ENCODE measurements around the gene RHBDF1. TPM values are rescaled to one million over a fixed set of nuclear protein-coding genes. Genes with fewer than 3 reads are reported as not detected.

RHBDF1 gene
- total RNA-seq, 1 donor from 2014 or later: 5.8 TPM

GRCh38 chr16:96935-97381 is 24.5 kb upstream of the RHBDF1 start:
- peak; percentile 84 for DNase-seq (ENCODE audit: low spot score)
- peak; percentile 88 for ATAC-seq

DNA sequence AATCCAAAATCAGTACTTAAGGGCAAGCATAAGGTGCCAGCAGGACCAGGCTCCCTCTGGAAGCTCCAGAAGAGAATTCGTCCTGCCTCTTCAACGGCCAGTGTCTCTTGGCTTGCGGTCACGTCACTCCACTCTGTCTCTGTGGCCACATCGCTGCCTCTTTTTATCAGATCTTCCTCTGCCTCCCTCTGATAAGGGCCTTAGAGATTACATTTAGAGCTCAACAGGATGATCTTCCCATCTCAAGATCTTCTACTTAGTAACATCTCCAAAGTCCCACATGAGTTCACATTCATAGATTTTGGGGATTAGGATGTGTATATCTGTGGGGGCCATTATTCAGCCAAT is 22.5 kb upstream of the RHBDF1 start:
- DNase-seq (ENCODE audit: low spot score): no peak
- no peak for ATAC-seq

GRCh38 chr16:92431-93339 is 20.3 kb upstream of the RHBDF1 start:
- ATAC-seq (no peak), DNase-seq (ENCODE audit: low spot score) (no peak)

GRCh38 chr16:91484-91883 is 19.1 kb upstream of the RHBDF1 start:
- ATAC-seq (peak; percentile 58), DNase-seq (ENCODE audit: low spot score) (no peak)

DNA sequence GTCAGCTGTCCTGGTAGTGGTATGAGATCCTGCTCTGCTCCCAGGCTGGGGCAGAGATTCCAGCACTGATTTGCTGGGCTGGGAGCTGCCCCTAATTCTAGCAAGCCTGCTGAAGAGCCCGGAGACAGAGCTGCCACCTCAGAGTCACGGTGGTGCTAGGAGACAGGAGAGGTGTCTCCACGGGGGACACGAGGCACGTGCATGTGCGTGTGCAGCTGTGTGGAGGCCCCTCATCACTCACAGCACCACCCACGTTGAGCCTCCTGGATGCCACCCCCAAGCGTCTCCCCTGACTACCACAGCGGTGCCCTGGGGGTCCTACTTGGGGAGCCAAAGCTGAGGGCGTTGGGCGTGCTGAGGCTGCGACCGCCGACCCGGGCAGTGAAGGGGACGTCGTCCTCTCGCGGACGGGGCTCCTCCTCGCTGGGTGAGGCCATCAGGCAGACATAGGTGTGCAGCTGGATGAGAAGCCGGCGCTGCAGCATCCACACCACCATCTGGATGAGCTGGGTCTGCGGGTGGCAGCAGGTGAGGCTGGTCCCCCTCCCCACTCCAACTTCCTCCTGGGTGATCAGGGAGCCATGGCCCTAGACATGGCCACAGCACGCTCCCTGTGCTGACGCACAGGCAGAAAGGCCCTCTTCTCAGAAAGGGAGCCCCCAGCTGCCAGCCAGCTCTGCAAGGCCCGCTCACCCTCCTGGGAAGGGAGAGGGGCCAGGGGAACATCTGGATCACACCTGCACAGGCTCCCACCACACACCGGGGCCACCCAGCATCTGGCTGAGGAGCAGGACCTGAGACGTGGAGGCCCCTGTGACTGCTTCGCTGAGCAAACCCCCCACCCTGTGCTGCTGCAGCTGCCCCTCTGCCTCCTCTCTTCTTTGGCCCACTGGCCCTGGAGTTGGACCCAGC is 17.2 kb upstream of the RHBDF1 start:
- DNase-seq (ENCODE audit: low spot score) (no peak), ATAC-seq (no peak)

DNA sequence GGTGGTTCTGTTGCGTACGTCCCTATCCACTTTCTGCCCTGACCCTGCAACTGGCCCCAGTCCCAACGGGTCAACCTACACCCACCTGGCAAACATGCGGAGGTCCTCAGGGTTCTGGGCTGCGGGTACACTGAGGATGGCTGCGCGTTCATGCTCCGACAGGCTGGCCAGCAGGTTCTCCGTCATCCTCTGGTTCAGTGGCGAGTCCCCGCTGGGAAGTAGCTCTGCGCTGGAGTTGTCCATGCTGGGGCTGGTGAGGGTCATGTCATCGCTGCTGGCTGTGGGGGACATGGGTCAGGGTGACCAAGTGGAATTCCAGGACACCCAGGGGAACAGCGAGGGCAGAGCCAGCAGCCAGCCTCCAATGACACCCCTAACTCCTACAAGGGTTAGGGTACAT is 16.2 kb upstream of the RHBDF1 start:
- DNase-seq (ENCODE audit: low spot score) (no peak), ATAC-seq (no peak)

DNA sequence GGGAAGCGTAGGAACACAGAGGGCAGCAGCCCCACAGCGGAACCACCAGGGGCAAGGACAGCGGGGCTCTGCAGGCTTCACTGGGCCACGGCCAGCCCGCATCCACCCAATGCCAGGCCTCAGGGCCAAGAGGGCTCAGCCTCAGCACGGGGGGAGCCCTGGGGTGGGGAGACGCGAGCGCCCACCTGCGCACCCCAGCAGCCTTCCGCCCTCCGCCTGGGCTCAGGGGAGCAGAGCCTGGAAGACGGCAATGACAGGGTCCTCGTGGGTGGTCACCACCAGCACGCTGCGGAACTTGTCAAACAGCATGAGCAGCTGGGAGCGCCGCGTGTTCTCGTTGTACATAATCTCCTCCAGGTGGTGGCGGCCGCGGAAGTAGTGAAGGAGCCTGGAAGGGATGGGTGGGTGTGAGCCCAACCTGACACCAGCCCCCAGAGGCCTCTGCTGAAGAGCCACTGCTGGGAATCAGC is 14.1 kb upstream of the RHBDF1 start:
- no peak for DNase-seq (ENCODE audit: low spot score)
- ATAC-seq: no peak

GRCh38 chr16:85865-86264 is 13.4 kb upstream of the RHBDF1 start:
- peak; percentile 13 for ATAC-seq

GRCh38 chr16:85407-85782 is 13.0 kb upstream of the RHBDF1 start:
- ATAC-seq: no peak
- no peak for DNase-seq (ENCODE audit: low spot score)

More at GRCh38 chr16:85865-86264, 13.4 kb upstream of the RHBDF1 start:
- no peak for DNase-seq (ENCODE audit: low spot score)

- ATAC-seq: peak; percentile 17
- no peak for DNase-seq (ENCODE audit: low spot score)
Observed at GRCh38 chr16:84718-85406, 12.4 kb upstream of the RHBDF1 start.

DNA sequence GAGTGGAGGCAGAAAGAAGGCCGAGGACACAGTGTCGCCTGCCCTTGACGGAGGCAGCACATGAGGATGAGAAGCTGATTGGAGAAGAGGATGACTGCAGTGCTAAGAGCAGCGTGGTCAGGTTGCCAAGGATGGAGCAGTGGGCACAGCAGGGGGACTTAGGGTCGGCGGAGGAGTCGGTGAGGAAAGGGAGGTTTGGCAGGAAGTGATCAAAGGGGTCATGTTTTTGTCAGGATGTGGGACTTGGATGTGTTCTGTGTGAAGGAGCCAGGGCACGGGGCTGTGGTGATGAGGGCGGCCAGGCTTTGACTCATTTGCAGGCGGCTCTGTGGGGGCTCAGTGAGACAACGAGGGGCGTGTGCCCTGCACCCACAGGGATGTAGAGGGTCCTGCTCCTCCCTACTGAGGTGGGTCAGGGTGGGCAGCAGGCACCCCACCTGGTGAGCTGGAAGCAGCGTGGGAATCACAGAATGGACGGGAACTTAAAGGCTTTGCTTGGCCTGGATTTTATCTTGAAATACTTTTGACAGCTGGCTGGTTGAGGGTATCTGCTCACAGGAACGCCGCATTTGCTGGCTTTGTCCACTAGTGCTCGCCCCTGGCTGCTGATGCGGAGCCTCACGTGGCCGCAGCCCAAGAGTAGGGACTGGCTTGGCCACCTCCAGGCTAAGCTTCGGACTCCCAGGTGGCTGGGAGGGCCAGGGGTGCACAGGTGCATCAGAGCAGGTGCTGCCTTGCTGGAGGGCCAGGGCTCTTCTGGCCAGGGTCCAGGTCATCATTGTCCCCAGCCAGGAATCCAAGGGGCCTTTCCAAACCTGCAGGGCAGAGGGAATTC is 11.6 kb upstream of the RHBDF1 start:
- DNase-seq (ENCODE audit: low spot score) (no peak), ATAC-seq (no peak)

- DNase-seq (ENCODE audit: low spot score): no peak
- no peak for ATAC-seq
Observed at GRCh38 chr16:83060-83603, 10.7 kb upstream of the RHBDF1 start.

- ATAC-seq (no peak), DNase-seq (ENCODE audit: low spot score) (no peak)
Observed at GRCh38 chr16:79151-80054, 7.0 kb upstream of the RHBDF1 start.

GRCh38 chr16:78444-79150 is 6.2 kb upstream of the RHBDF1 start:
- ATAC-seq (peak; percentile 43), DNase-seq (ENCODE audit: low spot score) (no peak)

- DNase-seq (ENCODE audit: low spot score) (peak; percentile 88), ATAC-seq (peak; percentile 81)
Observed at GRCh38 chr16:77807-78443, 5.5 kb upstream of the RHBDF1 start, which contains the start of gene MPG. Gene MPG, plus strand, starts transcription at chr16:78225. Its CDS starts 85 bp downstream, at chr16:78310.

GRCh38 chr16:77273-77806 is 4.9 kb upstream of the RHBDF1 start:
- DNase-seq (ENCODE audit: low spot score) (no peak), ATAC-seq (peak; percentile 9)

- ATAC-seq: no peak
- DNase-seq (ENCODE audit: low spot score): no peak
Observed at GRCh38 chr16:76535-77272, 4.3 kb upstream of the RHBDF1 start.
